ENCODE data around the gene ZNF444. TPM values are rescaled to one million over a fixed set of nuclear protein-coding genes. Genes with fewer than 3 reads are reported as not detected.

ZNF444 gene
- total and polyA plus RNA-seq, 9 of the 15 experiments (the other 6 are each of a cell fraction or from before 2014, with no cell fraction given), result 0.39 to 40.0 (median 6.9) TPM

- TF ChIP-seq ZBTB43 (CRISPR knock-in tag; IDR thresholded peaks at IDR 0.05), result 0 out of 2 replicates have a peak, but pooled peaks have one; percentile 41
- peak; percentile 54 to 61 for TF ChIP-seq AFF1 (IDR thresholded peaks at IDR 0.05; ENCODE audit: low read depth in 1 of 2, partially characterized antibody in 2 of 2)
- TF ChIP-seq ESRRA (IDR thresholded peaks at IDR 0.05; ENCODE audit: borderline replicate concordance, low read depth), result peak; percentile 87
- peak; percentile 58 for TF ChIP-seq SUPT5H (IDR thresholded peaks at IDR 0.05)
- peak; percentile 73 for TF ChIP-seq MBD2 (IDR thresholded peaks at IDR 0.05; ENCODE audit: borderline replicate concordance, low read depth)
- TF ChIP-seq ZNF609 (CRISPR knock-in tag; IDR thresholded peaks at IDR 0.05; ENCODE audit: borderline replicate concordance), result no peak
- peak; percentile 94 for TF ChIP-seq CREB3L1 (IDR thresholded peaks at IDR 0.05; ENCODE audit: borderline replicate concordance, low read depth)
- TF ChIP-seq ZHX1 (conservative IDR thresholded peaks at IDR 0.05; ENCODE audit: low read length), result 0 out of 2 replicates have a peak, but pooled peaks have one; percentile 34
- TF ChIP-seq RNF2 (IDR thresholded peaks at IDR 0.05), result 0 out of 2 replicates have a peak, but pooled peaks have one; percentile 54
- no peak for TF ChIP-seq PURB (CRISPR knock-in tag; IDR thresholded peaks at IDR 0.05; ENCODE audit: low read depth)
These were observed 19.6 kb upstream of the ZNF444 start, which contains the start of gene ZNF787 (continued) for GRCh38 chr19:56121180-56122167.
